Measurements from ENCODE around the gene STK32C. TPM values are rescaled to one million over a fixed set of nuclear protein-coding genes. Genes with fewer than 3 reads are reported as not detected.
A peak's percentile ranks its signal among the peaks of the same experiment; 100 is the strongest.

STK32C gene
- total and polyA plus RNA-seq, 10 of the 15 experiments (the other 5 are each of a cell fraction or from before 2014, with no cell fraction given): 1.5 to 18.1 (median 6.4) TPM

DNA sequence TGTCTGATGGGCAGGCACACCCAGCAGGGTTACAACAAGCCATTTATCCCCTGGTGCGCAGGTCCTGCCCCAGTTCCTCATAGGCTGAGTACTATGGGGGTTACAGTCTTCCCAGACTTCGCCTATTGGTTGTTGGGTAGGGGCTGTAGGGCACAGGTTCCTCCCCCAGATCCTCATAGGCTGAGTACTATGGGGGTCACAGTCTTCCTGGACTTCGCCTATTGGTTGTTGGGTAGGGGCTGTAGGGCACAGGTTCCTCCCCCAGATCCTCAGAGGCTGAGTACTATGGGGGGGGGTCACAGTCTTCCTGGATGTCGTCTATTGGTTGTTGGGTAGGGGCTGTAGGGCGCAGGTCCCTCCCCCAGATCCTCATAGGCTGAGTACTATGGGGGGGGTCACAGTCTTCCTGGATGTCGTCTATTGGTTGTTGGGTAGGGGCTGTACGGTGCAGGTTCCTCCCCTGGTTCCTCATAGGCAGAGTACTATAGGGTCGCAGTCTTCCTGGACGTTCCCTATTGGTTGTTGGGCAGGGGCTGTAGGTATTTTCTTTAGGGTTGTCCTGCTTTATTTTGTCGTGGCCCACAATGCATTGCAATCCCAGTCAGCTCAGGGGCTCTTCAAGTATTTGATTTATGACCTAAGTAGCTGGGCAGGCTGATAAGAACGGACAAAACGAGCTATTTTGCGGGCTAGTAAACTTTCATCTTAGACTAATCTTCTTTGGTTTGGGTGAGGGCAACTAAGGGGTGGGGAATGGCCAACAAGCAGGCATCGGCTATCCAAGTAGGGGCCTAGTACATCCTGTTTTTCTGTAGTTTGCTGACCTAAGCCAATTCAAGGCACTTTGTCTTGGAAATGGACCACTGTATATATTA lies 27.7 kb upstream of the STK32C start (continued):
- TF ChIP-seq, protein P1, sequence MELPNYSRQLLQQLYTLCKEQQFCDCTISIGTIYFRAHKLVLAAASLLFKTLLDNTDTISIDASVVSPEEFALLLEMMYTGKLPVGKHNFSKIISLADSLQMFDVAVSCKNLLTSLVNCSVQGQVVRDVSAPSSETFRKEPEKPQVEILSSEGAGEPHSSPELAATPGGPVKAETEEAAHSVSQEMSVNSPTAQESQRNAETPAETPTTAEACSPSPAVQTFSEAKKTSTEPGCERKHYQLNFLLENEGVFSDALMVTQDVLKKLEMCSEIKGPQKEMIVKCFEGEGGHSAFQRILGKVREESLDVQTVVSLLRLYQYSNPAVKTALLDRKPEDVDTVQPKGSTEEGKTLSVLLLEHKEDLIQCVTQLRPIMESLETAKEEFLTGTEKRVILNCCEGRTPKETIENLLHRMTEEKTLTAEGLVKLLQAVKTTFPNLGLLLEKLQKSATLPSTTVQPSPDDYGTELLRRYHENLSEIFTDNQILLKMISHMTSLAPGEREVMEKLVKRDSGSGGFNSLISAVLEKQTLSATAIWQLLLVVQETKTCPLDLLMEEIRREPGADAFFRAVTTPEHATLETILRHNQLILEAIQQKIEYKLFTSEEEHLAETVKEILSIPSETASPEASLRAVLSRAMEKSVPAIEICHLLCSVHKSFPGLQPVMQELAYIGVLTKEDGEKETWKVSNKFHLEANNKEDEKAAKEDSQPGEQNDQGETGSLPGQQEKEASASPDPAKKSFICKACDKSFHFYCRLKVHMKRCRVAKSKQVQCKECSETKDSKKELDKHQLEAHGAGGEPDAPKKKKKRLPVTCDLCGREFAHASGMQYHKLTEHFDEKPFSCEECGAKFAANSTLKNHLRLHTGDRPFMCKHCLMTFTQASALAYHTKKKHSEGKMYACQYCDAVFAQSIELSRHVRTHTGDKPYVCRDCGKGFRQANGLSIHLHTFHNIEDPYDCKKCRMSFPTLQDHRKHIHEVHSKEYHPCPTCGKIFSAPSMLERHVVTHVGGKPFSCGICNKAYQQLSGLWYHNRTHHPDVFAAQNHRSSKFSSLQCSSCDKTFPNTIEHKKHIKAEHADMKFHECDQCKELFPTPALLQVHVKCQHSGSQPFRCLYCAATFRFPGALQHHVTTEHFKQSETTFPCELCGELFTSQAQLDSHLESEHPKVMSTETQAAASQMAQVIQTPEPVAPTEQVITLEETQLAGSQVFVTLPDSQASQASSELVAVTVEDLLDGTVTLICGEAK (IDR thresholded peaks at IDR 0.05; ENCODE audit: borderline replicate concordance): no peak
- TF ChIP-seq SREBF1 (IDR thresholded peaks at IDR 0.05; ENCODE audit: low read length) (no peak), YY1 (IDR thresholded peaks at IDR 0.05; ENCODE audit: low read depth, low read length) (no peak), ZBTB4 (CRISPR knock-in tag; IDR thresholded peaks at IDR 0.05) (no peak), ZSCAN29 (IDR thresholded peaks at IDR 0.05) (no peak), IKZF2 (IDR thresholded peaks at IDR 0.05) (no peak), PBX3 (IDR thresholded peaks at IDR 0.05; ENCODE audit: insufficient replicate concordance, low read depth, low read length) (peak; percentile 32), BRCA1 (IDR thresholded peaks at IDR 0.05; ENCODE audit: low read depth, low read length) (no peak), DPF2 (IDR thresholded peaks at IDR 0.05) (no peak), E4F1 (IDR thresholded peaks at IDR 0.05; ENCODE audit: borderline replicate concordance, partially characterized antibody) (no peak)
- TF ChIP-seq, protein P2, sequence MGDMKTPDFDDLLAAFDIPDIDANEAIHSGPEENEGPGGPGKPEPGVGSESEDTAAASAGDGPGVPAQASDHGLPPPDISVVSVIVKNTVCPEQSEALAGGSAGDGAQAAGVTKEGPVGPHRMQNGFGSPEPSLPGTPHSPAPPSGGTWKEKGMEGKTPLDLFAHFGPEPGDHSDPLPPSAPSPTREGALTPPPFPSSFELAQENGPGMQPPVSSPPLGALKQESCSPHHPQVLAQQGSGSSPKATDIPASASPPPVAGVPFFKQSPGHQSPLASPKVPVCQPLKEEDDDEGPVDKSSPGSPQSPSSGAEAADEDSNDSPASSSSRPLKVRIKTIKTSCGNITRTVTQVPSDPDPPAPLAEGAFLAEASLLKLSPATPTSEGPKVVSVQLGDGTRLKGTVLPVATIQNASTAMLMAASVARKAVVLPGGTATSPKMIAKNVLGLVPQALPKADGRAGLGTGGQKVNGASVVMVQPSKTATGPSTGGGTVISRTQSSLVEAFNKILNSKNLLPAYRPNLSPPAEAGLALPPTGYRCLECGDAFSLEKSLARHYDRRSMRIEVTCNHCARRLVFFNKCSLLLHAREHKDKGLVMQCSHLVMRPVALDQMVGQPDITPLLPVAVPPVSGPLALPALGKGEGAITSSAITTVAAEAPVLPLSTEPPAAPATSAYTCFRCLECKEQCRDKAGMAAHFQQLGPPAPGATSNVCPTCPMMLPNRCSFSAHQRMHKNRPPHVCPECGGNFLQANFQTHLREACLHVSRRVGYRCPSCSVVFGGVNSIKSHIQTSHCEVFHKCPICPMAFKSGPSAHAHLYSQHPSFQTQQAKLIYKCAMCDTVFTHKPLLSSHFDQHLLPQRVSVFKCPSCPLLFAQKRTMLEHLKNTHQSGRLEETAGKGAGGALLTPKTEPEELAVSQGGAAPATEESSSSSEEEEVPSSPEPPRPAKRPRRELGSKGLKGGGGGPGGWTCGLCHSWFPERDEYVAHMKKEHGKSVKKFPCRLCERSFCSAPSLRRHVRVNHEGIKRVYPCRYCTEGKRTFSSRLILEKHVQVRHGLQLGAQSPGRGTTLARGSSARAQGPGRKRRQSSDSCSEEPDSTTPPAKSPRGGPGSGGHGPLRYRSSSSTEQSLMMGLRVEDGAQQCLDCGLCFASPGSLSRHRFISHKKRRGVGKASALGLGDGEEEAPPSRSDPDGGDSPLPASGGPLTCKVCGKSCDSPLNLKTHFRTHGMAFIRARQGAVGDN (IDR thresholded peaks at IDR 0.05): peak; percentile 36; the same call in 1 of the 2 replicates

All from GM12878 (cell line).